Activated CD4-positive, alpha-beta T cell treated with anti-CD3 and anti-CD28 coated beads, Interleukin-2, amount 10 ng/mL, durations not matched to agents 7 days and 5 days (primary cell): ENCODE measurements around the gene NIT1. TPM values are rescaled to one million over a fixed set of nuclear protein-coding genes. Genes with fewer than 3 reads are reported as not detected.
A peak's percentile ranks its signal among the peaks of the same experiment; 100 is the strongest.

Experiments used
- CTCF ChIA-PET: fragments of 350-600 bp; sonication (Branson Sonifier 250); formaldehyde crosslinking; loops from one replicate; lab custom pipeline; 2021; ENCODE audit warnings: antibody characterized with exemption; lab: Charles Lee
- POLR2A ChIA-PET: fragments of 350-600 bp; sonication (Branson Sonifier 250); formaldehyde crosslinking; loops from one replicate; lab custom pipeline; 2021; ENCODE audit warnings: antibody characterized with exemption; lab: Charles Lee
- DNase-seq: peaks from one replicate; pipeline ENCODE4 v3.0.0-alpha.2; 2020
- H3K27ac Mint-ChIP-seq: one replicate; pipeline ENCODE4 v1.8.0; 2021; ENCODE audit warnings: mild to moderate bottlenecking, moderate library complexity, mixed read lengths
- H3K27me3 Mint-ChIP-seq: one replicate; pipeline ENCODE4 v1.8.0; 2021; ENCODE audit warnings: mixed read lengths
- H3K36me3 Mint-ChIP-seq: one replicate; pipeline ENCODE4 v1.8.0; 2021; ENCODE audit warnings: low read depth, mixed read lengths
- H3K4me1 Mint-ChIP-seq: one replicate; pipeline ENCODE4 v1.8.0; 2021; ENCODE audit warnings: mixed read lengths
- H3K4me3 Mint-ChIP-seq: one replicate; pipeline ENCODE4 v1.8.0; 2021; ENCODE audit warnings: mild to moderate bottlenecking, moderate library complexity, mixed read lengths
- H3K9me3 Mint-ChIP-seq: one replicate; pipeline ENCODE4 v1.8.0; 2021; ENCODE audit warnings: mixed read lengths
- total RNA-seq, 2 experiments: library from RNA; stranded (reverse); gene quantifications; one replicate each; pipeline ENCODE4 v1.2.3, GENCODE V29; 2021

NIT1 gene
- total RNA-seq, 2 experiments from 2014 or later, result 37.7 to 39.0 TPM

DNA sequence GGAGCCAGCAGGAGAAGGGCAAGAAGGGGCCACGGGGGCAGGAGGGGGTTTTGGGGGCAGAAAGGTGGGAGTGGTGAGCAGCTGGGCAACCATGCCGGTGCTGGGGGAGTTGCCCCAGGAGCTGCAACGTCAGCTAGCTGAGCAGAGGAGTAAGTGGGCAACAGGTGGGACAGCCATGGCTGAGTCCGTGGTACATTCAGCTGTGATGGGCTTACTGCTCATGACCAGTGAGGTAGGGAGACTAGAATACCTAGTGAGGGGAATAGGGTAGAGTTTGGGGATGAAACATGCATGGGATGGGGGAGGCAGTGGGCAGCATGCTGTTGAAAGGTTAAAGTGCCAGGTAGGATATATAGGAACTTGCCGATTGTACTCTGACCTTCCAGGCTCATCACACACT lies 43.7 kb downstream of the NIT1 start:
- ChIA-PET POLR2A (interaction anchor here (0.5 to 0.7 kb wide), 2 partner anchors 154 to 225 kb away, joined by 3 read pairs; no protein-coding TSS in a partner anchor), CTCF (interaction anchor here (0.6 to 1.5 kb wide), 6 partner anchors 13 to 130 kb away, joined by 3 to 7 read pairs (median 3); partner anchors contain the start of gene TOMM40L)
- Mint-ChIP-seq H3K9me3 (no peaks in the 10 kb centered on the region), H3K27ac (no peak overlapping the region), H3K4me3 (no peak overlapping the region), H3K36me3 (peaks cover 51% of the 10 kb centered on the region), H3K4me1 (peaks cover 72% of the 10 kb centered on the region), H3K27me3 (no peaks in the 10 kb centered on the region)
- no peak for DNase-seq

DNA sequence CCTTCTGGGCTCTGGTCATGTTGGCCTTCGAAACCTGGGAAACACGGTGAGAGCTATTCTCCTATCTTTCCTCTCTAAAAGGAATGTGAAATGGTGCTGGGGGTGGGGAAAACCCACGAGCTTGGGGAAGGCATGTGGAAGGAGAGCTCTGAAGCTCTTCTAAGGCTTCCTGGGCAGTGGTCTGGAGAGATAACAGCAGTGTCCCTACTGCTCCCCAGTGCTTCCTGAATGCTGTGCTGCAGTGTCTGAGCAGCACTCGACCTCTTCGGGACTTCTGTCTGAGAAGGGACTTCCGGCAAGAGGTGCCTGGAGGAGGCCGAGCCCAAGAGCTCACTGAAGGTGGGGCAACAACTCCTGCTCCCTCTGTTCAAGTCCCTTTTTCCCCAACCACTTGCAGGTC lies 44.1 kb downstream of the NIT1 start:
- peaks cover 71% of the 10 kb centered on the region for H3K4me1 Mint-ChIP-seq
- no peak overlapping the region for H3K4me3 Mint-ChIP-seq
- no peak for DNase-seq
- H3K27me3 Mint-ChIP-seq, result no peaks in the 10 kb centered on the region
- peak overlapping the region; percentile 31 for H3K27ac Mint-ChIP-seq
- ChIA-PET POLR2A (interaction anchor here (0.5 kb wide), 1 partner anchor 154 kb away, joined by 3 read pairs; no protein-coding TSS in a partner anchor), CTCF (interaction anchor here (0.8 to 1.5 kb wide), 4 partner anchors 13 to 129 kb away, joined by 3 to 7 read pairs (median 4); no protein-coding TSS in a partner anchor)
- peaks cover 49% of the 10 kb centered on the region for H3K36me3 Mint-ChIP-seq
- no peaks in the 10 kb centered on the region for H3K9me3 Mint-ChIP-seq

DNA sequence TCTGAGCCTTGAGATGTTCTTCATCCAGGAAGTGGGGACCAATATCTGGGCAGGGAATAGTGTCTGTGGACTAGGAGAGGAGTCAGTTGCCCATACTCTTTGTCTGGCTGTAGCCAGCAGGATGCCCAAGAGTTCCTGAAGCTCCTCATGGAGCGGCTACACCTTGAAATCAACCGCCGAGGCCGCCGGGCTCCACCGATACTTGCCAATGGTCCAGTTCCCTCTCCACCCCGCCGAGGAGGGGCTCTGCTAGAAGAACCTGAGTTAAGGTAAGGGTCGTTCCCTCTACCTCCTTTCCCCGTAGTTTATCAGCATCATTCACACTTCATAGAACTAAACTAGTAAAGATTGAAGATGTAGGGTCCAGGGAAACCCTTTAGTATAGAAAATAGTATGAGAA lies 44.9 kb downstream of the NIT1 start:
- Mint-ChIP-seq H3K9me3 (no peaks in the 10 kb centered on the region), H3K4me1 (peaks cover 71% of the 10 kb centered on the region), H3K4me3 (no peak overlapping the region), H3K27me3 (no peaks in the 10 kb centered on the region), H3K27ac (no peak overlapping the region), H3K36me3 (peaks cover 42% of the 10 kb centered on the region)
- ChIA-PET CTCF (interaction anchor here (1.2 to 1.4 kb wide), 2 partner anchors 14 to 128 kb away, joined by 3 to 4 read pairs; no protein-coding TSS in a partner anchor), POLR2A (no interaction called here)
- DNase-seq, result no peak

DNA sequence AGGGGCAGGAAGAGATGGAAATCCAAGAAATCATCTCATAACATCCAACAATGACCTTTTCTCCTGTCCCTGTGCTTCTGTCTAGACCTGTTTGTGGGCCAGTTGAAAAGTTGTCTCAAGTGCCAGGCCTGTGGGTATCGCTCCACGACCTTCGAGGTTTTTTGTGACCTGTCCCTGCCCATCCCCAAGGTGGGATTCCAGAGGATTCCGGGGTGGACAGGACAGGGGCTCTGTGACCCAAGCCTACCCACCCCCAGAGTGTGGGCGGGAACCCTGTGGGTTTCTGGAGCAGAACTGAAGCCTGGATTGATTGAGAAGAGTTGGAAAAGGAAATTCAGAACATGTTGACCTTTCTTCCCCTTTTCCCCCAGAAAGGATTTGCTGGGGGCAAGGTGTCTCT lies 45.9 kb downstream of the NIT1 start:
- POLR2A ChIA-PET, result no interaction called here
- no peak overlapping the region for H3K27ac Mint-ChIP-seq

DNA sequence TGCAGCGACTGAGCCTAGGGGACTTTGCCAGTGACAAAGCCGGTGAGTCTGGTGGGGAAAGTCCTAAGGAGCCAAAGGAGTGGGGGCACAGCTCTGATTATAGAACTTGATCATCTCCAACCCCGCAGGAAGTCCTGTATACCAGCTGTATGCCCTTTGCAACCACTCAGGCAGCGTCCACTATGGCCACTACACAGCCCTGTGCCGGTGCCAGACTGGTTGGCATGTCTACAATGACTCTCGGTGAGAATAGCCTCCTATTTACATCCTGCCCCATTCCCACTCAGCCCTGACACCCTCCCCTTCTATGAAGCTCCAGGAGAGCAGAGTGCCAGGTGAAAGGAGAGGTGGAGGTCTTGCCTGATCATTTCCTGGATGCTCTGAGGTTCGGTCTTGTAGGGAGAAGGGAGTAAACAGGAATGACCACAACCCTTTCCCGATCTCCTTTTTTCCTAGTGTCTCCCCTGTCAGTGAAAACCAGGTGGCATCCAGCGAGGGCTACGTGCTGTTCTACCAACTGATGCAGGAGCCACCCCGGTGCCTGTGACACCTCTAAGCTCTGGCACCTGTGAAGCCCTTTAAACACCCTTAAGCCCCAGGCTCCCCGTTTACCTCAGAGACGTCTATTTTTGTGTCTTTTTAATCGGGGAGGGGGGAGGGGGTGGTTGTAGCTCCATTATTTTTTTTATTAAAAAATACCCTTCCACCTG lies 47.2 kb downstream of the NIT1 start:
- H3K9me3 Mint-ChIP-seq, result no peaks in the 10 kb centered on the region
- no peak for DNase-seq
- ChIA-PET POLR2A (no interaction called here), CTCF (interaction anchor here (0.6 to 4.7 kb wide), 22 partner anchors 8 to 217 kb away, joined by 3 to 30 read pairs (median 5); partner anchors contain the start of genes ARHGAP30, B4GALT3, DEDD and FCER1G)
- H3K36me3 Mint-ChIP-seq, result peaks cover 27% of the 10 kb centered on the region
- peak overlapping the region; percentile 97 for H3K27ac Mint-ChIP-seq
- peaks cover 59% of the 10 kb centered on the region for H3K4me1 Mint-ChIP-seq
- no peaks in the 10 kb centered on the region for H3K27me3 Mint-ChIP-seq
- peak overlapping the region; percentile 39 for H3K4me3 Mint-ChIP-seq

More for the DNA sequence above, 45.9 kb downstream of the NIT1 start:
- no peaks in the 10 kb centered on the region for H3K27me3 Mint-ChIP-seq
- CTCF ChIA-PET, result interaction anchor here (1.2 to 1.8 kb wide), 2 partner anchors 36 to 118 kb away, joined by 3 read pairs; partner anchors contain the start of gene USF1
- no peak overlapping the region for H3K4me3 Mint-ChIP-seq
- H3K36me3 Mint-ChIP-seq, result peaks cover 34% of the 10 kb centered on the region
- peaks cover 68% of the 10 kb centered on the region for H3K4me1 Mint-ChIP-seq
- H3K9me3 Mint-ChIP-seq, result no peaks in the 10 kb centered on the region
- no peak for DNase-seq

DNA sequence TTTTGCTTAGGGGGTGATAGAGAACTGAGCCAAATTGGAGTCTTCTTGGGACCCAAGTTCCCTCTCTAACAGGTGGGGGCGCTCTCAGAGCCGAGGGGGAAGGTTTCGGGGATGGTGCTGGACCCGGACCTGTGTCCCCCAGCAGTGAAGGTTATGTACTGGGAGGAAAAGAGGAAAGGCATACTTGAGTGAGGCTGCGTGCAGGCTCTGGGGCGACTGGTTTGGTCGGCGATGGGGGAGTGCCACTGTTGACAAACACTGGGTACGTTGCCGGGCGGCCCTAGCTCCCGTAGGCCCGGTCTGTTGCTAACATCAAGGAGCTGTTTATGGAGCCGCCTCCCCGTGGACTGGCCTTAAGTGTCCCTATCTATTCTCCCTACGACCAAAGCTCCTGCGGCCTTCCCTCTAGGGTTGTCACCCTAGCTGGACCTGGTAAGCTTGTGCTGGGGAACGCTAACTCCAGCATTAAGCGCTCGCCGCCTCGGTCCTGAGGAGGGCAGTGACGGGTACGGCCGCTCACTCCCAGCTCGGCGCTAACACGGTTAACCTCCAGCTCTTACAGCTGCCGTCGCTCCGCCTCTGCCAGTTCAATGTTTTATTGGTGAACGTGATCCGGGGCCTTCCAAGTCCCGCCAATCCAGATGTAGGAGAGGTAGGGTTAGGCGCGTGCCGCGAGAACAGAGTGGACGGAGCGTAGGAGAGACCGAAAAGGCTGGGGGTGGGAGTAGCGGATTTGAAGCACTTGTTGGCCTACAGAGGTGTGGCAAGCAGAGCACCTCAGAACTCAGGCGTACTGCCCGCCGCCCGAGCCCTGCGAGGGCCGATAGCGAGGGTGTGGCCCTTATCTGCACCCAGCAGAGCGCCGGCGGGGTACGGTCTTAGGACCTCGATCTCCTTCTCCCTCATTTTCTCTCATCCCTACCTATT lies 48.1 kb downstream of the NIT1 start, which contains the start of gene PPOX:
PPOX (plus strand) TSS at position 685 of the 927 bp plus-strand sequence. CDS start 422 bp downstream, outside the sequence.
- peaks cover 31% of the 10 kb centered on the region for H3K36me3 Mint-ChIP-seq
- DNase-seq, result peak; percentile 98
- H3K27ac Mint-ChIP-seq, result peak within 1 kb of the TSS; percentile 97
- H3K9me3 Mint-ChIP-seq, result no peaks in the 10 kb centered on the region
- ChIA-PET POLR2A (interaction anchor here (0.8 to 1.3 kb wide), 2 partner anchors 16 to 60 kb away, joined by 4 to 6 read pairs; partner anchors contain the start of gene TOMM40L), CTCF (interaction anchor here (0.5 to 4.7 kb wide), 30 partner anchors 9 to 234 kb away, joined by 3 to 30 read pairs (median 4); partner anchors contain the start of genes ARHGAP30, B4GALT3, DEDD and FCER1G)
- H3K4me3 Mint-ChIP-seq, result peak within 1 kb of the TSS; percentile 85
- H3K4me1 Mint-ChIP-seq, result peaks cover 50% of the 10 kb centered on the region
- no peaks in the 10 kb centered on the region for H3K27me3 Mint-ChIP-seq

DNA sequence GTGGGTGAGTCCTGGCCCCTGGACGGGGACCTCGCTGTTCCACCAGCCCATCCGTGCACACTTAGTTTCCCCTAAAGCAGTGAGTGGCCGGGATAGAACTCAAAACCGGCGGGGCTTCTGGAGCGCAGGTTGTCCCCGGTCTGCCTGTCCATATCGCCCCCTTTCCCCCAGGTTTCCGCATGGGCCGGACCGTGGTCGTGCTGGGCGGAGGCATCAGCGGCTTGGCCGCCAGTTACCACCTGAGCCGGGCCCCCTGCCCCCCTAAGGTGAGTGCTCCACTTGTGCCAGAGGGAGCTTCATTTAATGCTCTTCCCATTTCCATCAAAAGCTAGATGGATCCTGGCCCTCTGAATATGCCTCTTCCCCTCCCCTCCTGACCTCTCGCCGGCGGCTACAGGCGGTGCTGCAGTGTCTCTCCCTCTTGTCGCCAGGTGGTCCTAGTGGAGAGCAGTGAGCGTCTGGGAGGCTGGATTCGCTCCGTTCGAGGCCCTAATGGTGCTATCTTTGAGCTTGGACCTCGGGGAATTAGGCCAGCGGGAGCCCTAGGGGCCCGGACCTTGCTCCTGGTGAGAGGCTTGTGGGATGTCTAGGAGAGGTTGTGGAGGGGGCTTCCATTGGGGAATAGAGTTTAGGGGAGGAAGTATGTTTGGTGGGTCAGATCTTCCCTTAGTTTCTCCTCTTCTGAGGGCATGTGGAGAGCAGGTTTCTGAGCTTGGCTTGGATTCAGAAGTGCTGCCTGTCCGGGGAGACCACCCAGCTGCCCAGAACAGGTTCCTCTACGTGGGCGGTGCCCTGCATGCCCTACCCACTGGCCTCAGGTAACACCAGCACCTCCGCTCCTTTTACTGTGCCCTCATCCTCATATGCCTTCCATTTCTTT lies 49.0 kb downstream of the NIT1 start:
- Mint-ChIP-seq H3K4me1 (peaks cover 42% of the 10 kb centered on the region), H3K4me3 (peak overlapping the region; percentile 85), H3K27ac (peak overlapping the region; percentile 97), H3K9me3 (no peaks in the 10 kb centered on the region), H3K36me3 (peaks cover 30% of the 10 kb centered on the region), H3K27me3 (no peaks in the 10 kb centered on the region)
- DNase-seq, result no peak
- ChIA-PET POLR2A (interaction anchor here (0.5 to 1.3 kb wide), 2 partner anchors 16 to 147 kb away, joined by 3 to 6 read pairs; no protein-coding TSS in a partner anchor), CTCF (interaction anchor here (0.6 to 4.7 kb wide), 22 partner anchors 9 to 233 kb away, joined by 3 to 30 read pairs (median 6); partner anchors contain the start of genes B4GALT3, DEDD, KLHDC9 and NDUFS2)

DNA sequence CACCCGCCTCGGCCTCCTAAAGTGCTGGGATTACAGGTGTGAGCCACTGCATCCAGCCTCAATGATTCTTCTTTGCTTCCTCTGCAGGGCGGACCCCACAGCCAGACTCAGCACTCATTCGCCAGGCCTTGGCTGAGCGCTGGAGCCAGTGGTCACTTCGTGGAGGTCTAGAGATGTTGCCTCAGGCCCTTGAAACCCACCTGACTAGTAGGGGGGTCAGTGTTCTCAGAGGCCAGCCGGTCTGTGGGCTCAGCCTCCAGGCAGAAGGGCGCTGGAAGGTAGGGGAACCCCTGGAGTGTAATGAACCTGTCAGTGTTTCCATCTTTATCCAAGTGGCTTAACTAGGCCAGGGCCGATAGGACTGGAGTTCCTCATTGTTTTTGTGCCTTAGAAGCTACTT lies 51.0 kb downstream of the NIT1 start:
- Mint-ChIP-seq H3K27me3 (no peaks in the 10 kb centered on the region), H3K27ac (no peak overlapping the region), H3K9me3 (no peaks in the 10 kb centered on the region), H3K4me3 (no peak overlapping the region), H3K36me3 (peaks cover 33% of the 10 kb centered on the region), H3K4me1 (peaks cover 39% of the 10 kb centered on the region)
- CTCF ChIA-PET, result interaction anchor here (1.0 to 4.7 kb wide), 5 partner anchors 8 to 57 kb away, joined by 3 to 30 read pairs (median 5); partner anchors contain the start of genes B4GALT3 and TOMM40L
- POLR2A ChIA-PET, result no interaction called here
- no peak for DNase-seq

Other genes with a start within 250 kb of the NIT1 start
- gene ITLN1, start 232.9 kb upstream of the NIT1 start, total RNA-seq, result not detected
- not detected for gene ITLN2, start 163.3 kb upstream of the NIT1 start, total RNA-seq
- gene F11R, start 97.0 kb upstream of the NIT1 start, total RNA-seq, result 10 to 100 TPM; 14.1 to 15.6 TPM
- 10 to 100 TPM; 33.5 to 43.6 TPM for gene TSTD1, start 79.1 kb upstream of the NIT1 start, total RNA-seq
- gene USF1, start 72.1 kb upstream of the NIT1 start, total RNA-seq, result 10 to 100 TPM; 78.0 to 81.2 TPM
- 100 to 1,000 TPM; 244 to 304 TPM for gene ARHGAP30, start 48.2 kb upstream of the NIT1 start, total RNA-seq
- gene NECTIN4, start 28.5 kb upstream of the NIT1 start, total RNA-seq, result under 1 TPM in 1 of 2 experiments, not detected in 1; 0.15 TPM
- under 1 TPM in 1 of 2 experiments, not detected in 1; 0.30 TPM for gene KLHDC9, start 19.7 kb upstream of the NIT1 start, total RNA-seq
- 10 to 100 TPM; 46.0 to 56.0 TPM for gene PFDN2, start 68 bp upstream of the NIT1 start, total RNA-seq
- gene DEDD, start 14.6 kb downstream of the NIT1 start, total RNA-seq, result 10 to 100 TPM; 39.8 to 43.1 TPM
- 100 to 1,000 TPM; 115 to 120 TPM for gene UFC1, start 35.9 kb downstream of the NIT1 start, total RNA-seq
- gene USP21, start 41.4 kb downstream of the NIT1 start, total RNA-seq, result 10 to 100 TPM; 34.7 to 40.2 TPM
- 10 to 100 TPM; 33.6 to 40.7 TPM for gene PPOX, start 48.3 kb downstream of the NIT1 start, total RNA-seq
- gene B4GALT3, start 59.4 kb downstream of the NIT1 start, total RNA-seq, result 10 to 100 TPM; 43.1 to 48.6 TPM
- gene ADAMTS4, start 80.9 kb downstream of the NIT1 start, total RNA-seq, result 1 to 10 TPM in 1 of 2 experiments, under 1 TPM in 1; 0.31 to 1.3 TPM
- 10 to 100 TPM; 74.2 to 82.1 TPM for gene NDUFS2, start 84.3 kb downstream of the NIT1 start, total RNA-seq
- gene FCER1G, start 97.2 kb downstream of the NIT1 start, total RNA-seq, result 1 to 10 TPM; 1.8 to 3.0 TPM
- gene APOA2, start 105.5 kb downstream of the NIT1 start, total RNA-seq, result not detected
- gene TOMM40L, start 108.0 kb downstream of the NIT1 start, total RNA-seq, result 10 to 100 TPM; 16.7 to 17.3 TPM
- not detected for gene NR1I3, start 120.1 kb downstream of the NIT1 start, total RNA-seq
- under 1 TPM in 1 of 2 experiments, not detected in 1; 0.15 TPM for gene PCP4L1, start 140.6 kb downstream of the NIT1 start, total RNA-seq
- gene MPZ, start 191.9 kb downstream of the NIT1 start, total RNA-seq, result 1 to 10 TPM; 4.5 to 5.2 TPM
- 100 to 1,000 TPM; 159 to 169 TPM for gene SDHC, start 196.3 kb downstream of the NIT1 start, total RNA-seq
- not detected for gene CFAP126, start 249.8 kb downstream of the NIT1 start, total RNA-seq